DND-41 (cell line): ENCODE results near the gene WNK2.

ENCODE experiments used
- ATAC-seq: fragments of 200-7000 bp; cut with Tn5 transposase; 3 replicates; pipeline ENCODE4 v1.9.1; 2021; ENCODE audit warnings: low read depth; ENCODE audit not compliant: insufficient read depth
- DNase-seq: peaks from one replicate; pipeline ENCODE4 v3.0.0-alpha.2; 2020
- H2AFZ ChIP-seq: 2 replicates; pipeline ENCODE4 v1.6.0; 2012; ENCODE audit warnings: low read depth, low read length
- H3K27ac ChIP-seq: 2 replicates; pipeline ENCODE4 v1.5.1; 2012; ENCODE audit warnings: low read length, inconsistent platforms
- H3K27me3 ChIP-seq: fragments of 200-600 bp; sonication (generic); 2 replicates; pipeline ENCODE4 v1.6.0; 2012; ENCODE audit warnings: low read length, mild to moderate bottlenecking, inconsistent platforms; ENCODE audit not compliant: insufficient read depth, poor library complexity
- H3K36me3 ChIP-seq: 2 replicates; pipeline ENCODE4 v1.5.1; 2012; ENCODE audit warnings: low read length, inconsistent platforms; ENCODE audit not compliant: insufficient read depth
- H3K4me1 ChIP-seq: 2 replicates; pipeline ENCODE4 v1.5.1; 2012; ENCODE audit warnings: mild to moderate bottlenecking, low read length; ENCODE audit not compliant: insufficient read depth
- H3K4me2 ChIP-seq: 2 replicates; pipeline ENCODE4 v1.6.0; 2012; ENCODE audit warnings: mild to moderate bottlenecking, moderate library complexity, low read length, inconsistent platforms; ENCODE audit not compliant: insufficient read depth
- H3K4me3 ChIP-seq, 2 experiments: fragments of 200-600 bp in 1 of 2; shearing (Covaris generic) in 1 of 2; 2 replicates each; pipeline ENCODE4 v1.5.1; 2012 to 2016; ENCODE audit warnings: inconsistent platforms in 2 of 2, low read length in 2 of 2, mild to moderate bottlenecking in 2 of 2, low read depth in 1 of 2, moderate library complexity in 1 of 2
- H3K79me2 ChIP-seq: 2 replicates; pipeline ENCODE4 v1.6.0; 2012; ENCODE audit warnings: low read length, inconsistent platforms; ENCODE audit not compliant: insufficient read depth
- H3K9ac ChIP-seq: 2 replicates; pipeline ENCODE4 v1.6.0; 2012; ENCODE audit warnings: low read depth, mild to moderate bottlenecking, inconsistent platforms, low read length, moderate library complexity
- H3K9me3 ChIP-seq: 2 replicates; pipeline ENCODE4 v1.5.1; 2012; ENCODE audit warnings: low read length, moderate library complexity, mild to moderate bottlenecking, inconsistent platforms; ENCODE audit not compliant: insufficient read depth, severe bottlenecking
- H4K20me1 ChIP-seq: 2 replicates; pipeline ENCODE4 v1.6.0; 2012; ENCODE audit warnings: low read length; ENCODE audit not compliant: insufficient read depth
- CTCF ChIP-seq: IDR thresholded peaks from 2 replicates; pipeline ENCODE4 v1.5.1; 2012; ENCODE audit warnings: borderline replicate concordance, low read length, moderate library complexity, mild to moderate bottlenecking; ENCODE audit not compliant: poor library complexity, severe bottlenecking; ENCODE audit errors: extremely low read depth
- EZH2 ChIP-seq: IDR thresholded peaks from 3 replicates; pipeline ENCODE4 v1.6.1; 2012; ENCODE audit warnings: borderline replicate concordance, low read depth, mild to moderate bottlenecking, moderate library complexity, low read length, inconsistent platforms; ENCODE audit not compliant: severe bottlenecking

The WNK2 gene

GRCh38 chr9:93245437-93245970 is 61.6 kb downstream of the WNK2 start:
- TF ChIP-seq CTCF (no peak), EZH2 (no peak)
- no peaks in the 10 kb centered on the region for H3K9me3 ChIP-seq
- H3K4me3 ChIP-seq = no peak overlapping the region
- no peak overlapping the region for H3K4me2 ChIP-seq
- H3K79me2 ChIP-seq = no peaks in the 10 kb centered on the region
- H3K4me1 ChIP-seq = no peaks in the 10 kb centered on the region
- H3K9ac ChIP-seq = no peak overlapping the region
- H2AFZ ChIP-seq = no peak overlapping the region
- ATAC-seq = no peak
- H3K27ac ChIP-seq = no peak overlapping the region
- H3K36me3 ChIP-seq = no peaks in the 10 kb centered on the region
- no peaks in the 10 kb centered on the region for H4K20me1 ChIP-seq
- no peak for DNase-seq
- H3K27me3 ChIP-seq = no peaks in the 10 kb centered on the region

- TF ChIP-seq EZH2 (no peak), CTCF (no peak)
- Histone ChIP-seq H3K4me1 (no peaks in the 10 kb centered on the region), H3K79me2 (no peaks in the 10 kb centered on the region), H3K9ac (no peak overlapping the region), H3K4me2 (no peak overlapping the region), H3K27me3 (no peaks in the 10 kb centered on the region), H4K20me1 (no peaks in the 10 kb centered on the region), H3K9me3 (no peaks in the 10 kb centered on the region), H3K4me3 (no peak overlapping the region), H3K36me3 (no peaks in the 10 kb centered on the region), H2AFZ (no peak overlapping the region), H3K27ac (no peak overlapping the region)
- DNase-seq = no peak
- no peak for ATAC-seq
Measured at GRCh38 chr9:93246111-93246510, 62.2 kb downstream of the WNK2 start.

GRCh38 chr9:93246526-93246925 is 62.6 kb downstream of the WNK2 start:
- no peak overlapping the region for H3K4me2 ChIP-seq
- no peaks in the 10 kb centered on the region for H3K9me3 ChIP-seq
- TF ChIP-seq CTCF (no peak), EZH2 (no peak)
- H3K79me2 ChIP-seq = no peaks in the 10 kb centered on the region
- no peak overlapping the region for H3K9ac ChIP-seq
- H3K4me3 ChIP-seq = no peak overlapping the region
- H3K4me1 ChIP-seq = no peaks in the 10 kb centered on the region
- DNase-seq = no peak
- H4K20me1 ChIP-seq = no peaks in the 10 kb centered on the region
- H2AFZ ChIP-seq = no peak overlapping the region
- no peak overlapping the region for H3K27ac ChIP-seq
- no peaks in the 10 kb centered on the region for H3K36me3 ChIP-seq
- ATAC-seq = no peak
- H3K27me3 ChIP-seq = no peaks in the 10 kb centered on the region
